SHP77 (cell line): ENCODE data around the gene PNPLA8.
"Not testable (repeated sequence)": the region's sequence is repeated elsewhere in the genome, so short reads cannot be mapped to it uniquely, and the experiment has no call there.

Source experiments
- DNase-seq, 2 experiments: peaks; one replicate each; lab custom pipeline; 2025; lab: John Stamatoyannopoulos, UW

Gene PNPLA8

GRCh38 chr7:108525985-108526767 lies at the start of gene PNPLA8:
Gene PNPLA8, minus strand, starts transcription at chr7:108526135. Its CDS starts 10,644 bp downstream, at chr7:108515491.
- peak; percentile 97 for DNase-seq

GRCh38 chr7:108575156-108575555 lies 49.2 kb upstream of the PNPLA8 start:
- no peak for DNase-seq

GRCh38 chr7:108572480-108572879 lies 46.5 kb upstream of the PNPLA8 start:
- DNase-seq, result no peak

GRCh38 chr7:108570146-108570755 lies 44.3 kb upstream of the PNPLA8 start:
- peak; percentile 6 to 8 for DNase-seq

GRCh38 chr7:108569381-108570145 lies 43.6 kb upstream of the PNPLA8 start, which contains the start of the genes DNAJB9 and THAP5:
Gene DNAJB9, plus strand, starts transcription at chr7:108569874. Its CDS starts 1,853 bp downstream, at chr7:108571727.
Gene THAP5, minus strand, starts transcription at chr7:108569706. Its CDS starts 137 bp downstream, at chr7:108569569.
- DNase-seq, result peak; percentile 98 to 99

GRCh38 chr7:108568801-108569380 lies 43.0 kb upstream of the PNPLA8 start:
- no peak for DNase-seq

GRCh38 chr7:108565987-108566386 lies 40.1 kb upstream of the PNPLA8 start:
- no peak for DNase-seq

- no peak for DNase-seq
These were observed 35.2 kb upstream of the PNPLA8 start for GRCh38 chr7:108561047-108561619.

GRCh38 chr7:108559253-108559652 lies 33.3 kb upstream of the PNPLA8 start:
- DNase-seq, result no peak

- DNase-seq, result no peak
These were observed 31.7 kb upstream of the PNPLA8 start for GRCh38 chr7:108557617-108558016.

- no peak for DNase-seq
These were observed 31.3 kb upstream of the PNPLA8 start for GRCh38 chr7:108557191-108557590.

GRCh38 chr7:108556665-108557064 lies 30.7 kb upstream of the PNPLA8 start:
- not testable (repeated sequence) for DNase-seq

- DNase-seq, result not testable (repeated sequence)
These were observed 22.4 kb upstream of the PNPLA8 start for GRCh38 chr7:108548141-108548896.

- DNase-seq, result no peak
These were observed 15.5 kb upstream of the PNPLA8 start for GRCh38 chr7:108541478-108541877.

- not testable (repeated sequence) for DNase-seq
These were observed 12.8 kb upstream of the PNPLA8 start for GRCh38 chr7:108538685-108539084.

GRCh38 chr7:108538236-108538635 lies 12.3 kb upstream of the PNPLA8 start:
- not testable (repeated sequence) for DNase-seq

GRCh38 chr7:108537229-108537628 lies 11.3 kb upstream of the PNPLA8 start:
- DNase-seq, result no peak

GRCh38 chr7:108535744-108536143 lies 9.8 kb upstream of the PNPLA8 start:
- no peak for DNase-seq

GRCh38 chr7:108535257-108535656 lies 9.3 kb upstream of the PNPLA8 start:
- DNase-seq, result no peak

GRCh38 chr7:108533712-108534111 lies 7.8 kb upstream of the PNPLA8 start:
- DNase-seq, result no peak

GRCh38 chr7:108529341-108529740 lies 3.4 kb upstream of the PNPLA8 start:
- DNase-seq, result no peak
